ENCODE measurements around the gene STARD5.

Gene STARD5

DNA sequence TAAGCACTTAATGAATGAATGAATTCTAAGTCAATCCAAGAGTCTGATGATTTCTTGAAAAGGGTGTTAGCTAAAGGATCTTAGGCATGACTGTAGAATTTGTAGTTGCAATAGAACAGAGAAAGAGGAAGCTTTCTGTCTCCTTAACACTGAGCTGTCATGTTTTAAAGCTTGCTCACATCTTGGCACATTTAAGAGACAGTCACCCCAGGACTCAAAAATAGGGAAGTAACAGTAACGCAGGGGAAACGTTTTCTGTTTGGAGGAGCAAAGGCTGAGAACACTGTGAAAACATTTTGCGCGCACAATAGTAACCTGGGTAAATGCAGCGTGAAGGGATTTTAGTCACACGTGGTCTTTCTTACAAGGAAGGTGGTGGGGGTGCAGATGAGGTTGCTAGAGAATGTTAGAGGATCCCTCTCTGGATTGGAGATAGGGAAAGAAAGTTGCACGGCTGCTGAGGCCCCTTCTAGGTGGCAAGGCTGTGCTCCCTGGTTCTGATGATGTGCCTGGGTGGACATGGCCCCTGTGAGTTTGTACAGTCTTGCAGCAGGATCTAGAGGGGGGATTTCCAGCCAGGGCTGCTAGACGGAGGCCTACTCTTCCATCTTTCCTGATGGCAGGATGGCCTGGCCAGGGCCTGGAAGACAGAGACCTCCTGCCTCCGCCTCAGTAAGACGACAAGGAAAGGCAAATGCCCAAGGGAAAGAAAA, 12.0 kb downstream of the STARD5 start:
- no peak overlapping the region for H3K27ac ChIP-seq
- TF ChIP-seq, protein P1, sequence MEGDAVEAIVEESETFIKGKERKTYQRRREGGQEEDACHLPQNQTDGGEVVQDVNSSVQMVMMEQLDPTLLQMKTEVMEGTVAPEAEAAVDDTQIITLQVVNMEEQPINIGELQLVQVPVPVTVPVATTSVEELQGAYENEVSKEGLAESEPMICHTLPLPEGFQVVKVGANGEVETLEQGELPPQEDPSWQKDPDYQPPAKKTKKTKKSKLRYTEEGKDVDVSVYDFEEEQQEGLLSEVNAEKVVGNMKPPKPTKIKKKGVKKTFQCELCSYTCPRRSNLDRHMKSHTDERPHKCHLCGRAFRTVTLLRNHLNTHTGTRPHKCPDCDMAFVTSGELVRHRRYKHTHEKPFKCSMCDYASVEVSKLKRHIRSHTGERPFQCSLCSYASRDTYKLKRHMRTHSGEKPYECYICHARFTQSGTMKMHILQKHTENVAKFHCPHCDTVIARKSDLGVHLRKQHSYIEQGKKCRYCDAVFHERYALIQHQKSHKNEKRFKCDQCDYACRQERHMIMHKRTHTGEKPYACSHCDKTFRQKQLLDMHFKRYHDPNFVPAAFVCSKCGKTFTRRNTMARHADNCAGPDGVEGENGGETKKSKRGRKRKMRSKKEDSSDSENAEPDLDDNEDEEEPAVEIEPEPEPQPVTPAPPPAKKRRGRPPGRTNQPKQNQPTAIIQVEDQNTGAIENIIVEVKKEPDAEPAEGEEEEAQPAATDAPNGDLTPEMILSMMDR (IDR thresholded peaks at IDR 0.05), result no peak
- TF ChIP-seq ZFX (IDR thresholded peaks at IDR 0.05; ENCODE audit: borderline replicate concordance), result no peak

DNA sequence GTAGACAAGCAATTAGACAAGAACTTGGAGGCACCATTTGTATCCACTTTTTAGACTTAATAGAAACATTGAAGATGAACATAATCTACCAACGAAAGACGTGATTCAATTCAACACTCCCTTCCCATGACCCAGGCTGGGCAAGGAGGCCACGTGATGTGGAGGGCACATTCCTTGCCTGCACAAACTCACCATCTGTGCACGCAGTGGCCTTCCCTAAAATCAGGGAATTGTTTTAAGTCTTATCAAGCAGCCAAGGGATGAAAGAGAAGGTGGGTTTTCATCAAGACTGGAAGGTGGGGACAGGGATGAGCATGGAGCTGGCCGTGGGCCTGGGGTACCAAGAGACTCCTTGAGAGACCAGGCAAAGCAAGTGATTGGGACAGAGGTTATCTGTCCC, 13.5 kb downstream of the STARD5 start:
- no peak overlapping the region for H3K27ac ChIP-seq
- no peak for TF ChIP-seq ZFX (IDR thresholded peaks at IDR 0.05; ENCODE audit: borderline replicate concordance)
- TF ChIP-seq, protein P1 (IDR thresholded peaks at IDR 0.05), result no peak

DNA sequence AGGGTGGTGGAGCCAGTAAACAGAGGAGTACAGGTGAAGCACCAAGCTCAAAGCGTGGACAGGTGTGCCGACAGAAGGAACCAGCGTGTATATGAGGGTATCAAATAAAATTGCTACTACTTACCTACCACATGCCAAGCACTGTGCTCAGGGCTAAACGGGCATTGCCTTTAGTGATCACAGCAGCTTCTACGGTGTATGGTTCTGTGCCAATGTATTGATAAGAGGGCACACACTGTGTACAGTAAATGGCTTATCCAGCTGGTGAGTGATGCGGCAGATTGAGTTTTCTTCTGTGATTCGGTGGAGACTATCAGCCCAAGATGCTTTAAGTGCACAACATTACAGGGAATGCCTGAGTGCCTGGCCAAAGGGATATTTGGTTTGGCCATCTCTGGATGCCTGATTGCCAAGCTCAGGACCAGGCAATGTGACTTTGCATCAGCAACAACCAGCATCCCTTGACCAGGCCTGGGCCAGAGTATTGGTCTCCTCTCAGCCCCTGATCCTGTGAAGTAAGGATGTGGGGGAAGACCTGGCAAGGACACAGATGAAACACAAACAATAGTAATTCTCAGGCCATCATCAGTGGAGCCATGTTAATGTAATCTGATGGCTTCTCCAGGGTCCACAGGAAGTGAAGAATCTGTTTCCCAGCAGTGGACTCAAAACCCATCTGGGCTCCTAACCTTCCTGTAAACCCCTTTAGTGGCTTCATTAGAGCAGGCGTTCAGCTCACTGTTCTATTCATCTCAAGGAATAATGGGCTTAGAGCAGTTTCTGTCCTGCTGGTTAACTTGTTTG, 14.1 kb downstream of the STARD5 start:
- TF ChIP-seq, protein P1 (IDR thresholded peaks at IDR 0.05), result no peak
- no peak for TF ChIP-seq ZFX (IDR thresholded peaks at IDR 0.05; ENCODE audit: borderline replicate concordance)
- H3K27ac ChIP-seq, result no peak overlapping the region

DNA sequence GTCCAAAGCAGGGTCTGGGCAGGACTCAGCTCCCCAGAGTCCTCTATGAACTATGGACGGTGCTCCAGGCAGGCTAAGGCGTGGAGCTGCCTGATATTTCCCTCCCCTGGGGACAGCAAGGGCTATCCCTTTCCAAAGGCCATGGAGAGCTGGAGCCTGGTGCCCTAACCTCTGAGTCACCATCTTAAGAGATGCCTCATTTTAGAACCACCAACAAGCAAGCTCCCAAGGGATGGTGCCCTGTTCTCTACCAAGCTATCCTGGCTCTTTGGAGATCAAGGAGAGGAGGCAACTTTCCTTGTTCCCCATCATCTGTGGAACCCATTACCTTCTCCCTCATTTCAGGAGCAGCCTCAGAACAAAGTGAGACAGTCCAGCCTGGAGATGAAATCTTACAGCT, 15.7 kb downstream of the STARD5 start:
- no peak overlapping the region for H3K27ac ChIP-seq
- TF ChIP-seq ZFX (IDR thresholded peaks at IDR 0.05; ENCODE audit: borderline replicate concordance), result no peak
- TF ChIP-seq, protein P1 (IDR thresholded peaks at IDR 0.05), result no peak

DNA sequence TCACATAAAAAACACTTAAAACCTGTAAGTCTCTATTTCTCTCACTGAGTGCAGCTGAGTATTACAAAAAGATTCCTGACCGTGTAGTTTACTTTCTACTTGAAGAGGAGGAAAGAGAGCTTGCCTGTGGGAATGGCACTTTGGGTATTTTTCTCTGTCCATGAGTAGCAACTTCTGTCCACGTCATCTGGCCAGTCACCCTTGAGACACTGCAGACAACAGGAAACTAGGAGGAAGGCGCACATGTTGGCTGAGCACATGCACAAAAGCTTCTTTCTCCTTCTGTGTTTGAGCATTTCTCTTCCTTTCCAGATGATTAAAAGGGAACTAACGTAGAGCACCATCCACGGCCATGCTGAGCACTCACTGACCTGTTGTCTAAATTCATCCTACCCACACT, 19.7 kb downstream of the STARD5 start:
- no peak for TF ChIP-seq ZFX (IDR thresholded peaks at IDR 0.05; ENCODE audit: borderline replicate concordance)
- TF ChIP-seq, protein P1 (IDR thresholded peaks at IDR 0.05), result no peak

DNA sequence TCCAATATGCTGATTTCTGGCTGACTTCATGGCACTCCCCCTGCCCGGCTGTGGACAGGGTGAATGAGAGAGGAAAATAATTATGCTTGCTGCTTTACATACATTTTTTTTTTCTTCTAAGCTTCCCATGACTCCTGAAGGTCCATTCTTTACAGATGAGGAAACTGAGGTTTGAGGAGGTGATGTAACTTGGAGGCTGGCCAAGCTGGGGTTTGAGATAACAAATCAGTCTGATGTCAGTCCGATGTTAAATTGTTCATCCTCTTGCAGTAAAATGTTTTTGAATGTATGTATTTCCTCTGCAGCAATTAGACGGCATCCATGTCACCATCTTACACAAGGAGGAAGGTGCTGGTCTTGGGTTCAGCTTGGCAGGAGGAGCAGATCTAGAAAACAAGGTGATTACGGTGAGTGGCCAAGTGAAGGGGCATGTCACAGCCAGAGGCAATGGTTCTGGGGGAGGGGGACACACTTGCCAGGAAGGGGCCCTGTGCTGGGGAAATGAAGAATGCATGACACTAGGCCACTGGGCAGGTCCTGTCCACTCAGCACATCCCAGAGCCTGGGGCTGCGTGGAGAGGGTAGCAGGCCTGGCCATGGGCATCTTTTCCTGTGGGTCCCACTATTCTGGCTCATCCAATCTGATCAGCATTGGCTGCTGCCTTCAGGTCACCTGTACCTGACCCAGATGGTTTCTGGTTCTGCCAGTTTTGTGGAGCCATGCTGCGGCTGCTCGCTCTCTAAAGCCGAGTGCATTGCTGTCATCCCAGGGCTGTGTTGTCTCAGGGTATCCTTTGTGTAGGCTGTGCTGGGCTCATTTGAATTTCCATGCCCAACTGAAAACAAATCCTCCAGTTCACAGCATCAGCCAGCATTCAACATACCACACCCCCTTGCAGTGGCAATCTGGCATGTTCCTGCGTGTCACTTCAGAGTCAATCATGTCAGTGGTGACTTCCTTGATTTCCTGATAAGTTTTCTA, 20.4 kb downstream of the STARD5 start:
- TF ChIP-seq, protein P1 (IDR thresholded peaks at IDR 0.05), result no peak
- TF ChIP-seq ZFX (IDR thresholded peaks at IDR 0.05; ENCODE audit: borderline replicate concordance), result no peak
- no peak overlapping the region for H3K27ac ChIP-seq

More for the DNA sequence above, 19.7 kb downstream of the STARD5 start:
- no peak overlapping the region for H3K27ac ChIP-seq
